ENCODE data around the gene KLHDC10.

DNA sequence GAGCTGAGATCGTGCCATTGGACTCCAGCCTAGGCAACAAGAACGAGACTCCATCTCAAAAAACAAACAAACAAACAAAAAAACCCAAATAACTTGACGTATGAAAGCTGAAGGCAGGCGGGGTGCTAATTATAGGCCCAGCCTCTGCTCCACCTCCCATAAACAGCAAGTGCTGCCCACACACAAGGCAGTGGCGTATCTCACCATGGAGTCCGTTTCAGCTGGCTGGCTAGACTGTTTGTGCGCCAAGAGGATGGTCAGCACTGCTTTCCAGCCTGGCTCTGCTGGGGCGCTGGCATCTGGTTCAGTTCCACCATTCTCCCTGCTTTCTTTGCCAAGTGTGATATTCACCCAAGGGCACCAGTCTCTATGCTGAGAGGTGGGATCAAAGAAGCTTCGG is 48.2 kb upstream of the KLHDC10 start:
- TF ChIP-seq ATF2 (CRISPR knock-in tag; IDR thresholded peaks at IDR 0.05; ENCODE audit: borderline replicate concordance, low read depth): no peak
- no peak for TF ChIP-seq CTCF (IDR thresholded peaks at IDR 0.05)
- TF ChIP-seq, protein P1, sequence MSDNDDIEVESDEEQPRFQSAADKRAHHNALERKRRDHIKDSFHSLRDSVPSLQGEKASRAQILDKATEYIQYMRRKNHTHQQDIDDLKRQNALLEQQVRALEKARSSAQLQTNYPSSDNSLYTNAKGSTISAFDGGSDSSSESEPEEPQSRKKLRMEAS (CRISPR knock-in tag; IDR thresholded peaks at IDR 0.05): no peak
- TF ChIP-seq, protein P2, sequence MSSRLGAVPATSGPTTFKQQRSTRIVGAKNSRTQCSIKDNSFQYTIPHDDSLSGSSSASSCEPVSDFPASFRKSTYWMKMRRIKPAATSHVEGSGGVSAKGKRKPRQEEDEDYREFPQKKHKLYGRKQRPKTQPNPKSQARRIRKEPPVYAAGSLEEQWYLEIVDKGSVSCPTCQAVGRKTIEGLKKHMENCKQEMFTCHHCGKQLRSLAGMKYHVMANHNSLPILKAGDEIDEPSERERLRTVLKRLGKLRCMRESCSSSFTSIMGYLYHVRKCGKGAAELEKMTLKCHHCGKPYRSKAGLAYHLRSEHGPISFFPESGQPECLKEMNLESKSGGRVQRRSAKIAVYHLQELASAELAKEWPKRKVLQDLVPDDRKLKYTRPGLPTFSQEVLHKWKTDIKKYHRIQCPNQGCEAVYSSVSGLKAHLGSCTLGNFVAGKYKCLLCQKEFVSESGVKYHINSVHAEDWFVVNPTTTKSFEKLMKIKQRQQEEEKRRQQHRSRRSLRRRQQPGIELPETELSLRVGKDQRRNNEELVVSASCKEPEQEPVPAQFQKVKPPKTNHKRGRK (CRISPR knock-in tag; IDR thresholded peaks at IDR 0.05; ENCODE audit: borderline replicate concordance): no peak
- TF ChIP-seq FOXP1 (CRISPR knock-in tag; IDR thresholded peaks at IDR 0.05; ENCODE audit: borderline replicate concordance): no peak
- TF ChIP-seq SMAD3 (CRISPR knock-in tag; IDR thresholded peaks at IDR 0.05; ENCODE audit: borderline replicate concordance): no peak
- TF ChIP-seq FOXK1 (CRISPR knock-in tag; IDR thresholded peaks at IDR 0.05): no peak
- no peak for TF ChIP-seq ESRRA (CRISPR knock-in tag; IDR thresholded peaks at IDR 0.05; ENCODE audit: borderline replicate concordance)

Data from WTC11 (cell line).